ENCODE data around the gene EVA1A.

DNA sequence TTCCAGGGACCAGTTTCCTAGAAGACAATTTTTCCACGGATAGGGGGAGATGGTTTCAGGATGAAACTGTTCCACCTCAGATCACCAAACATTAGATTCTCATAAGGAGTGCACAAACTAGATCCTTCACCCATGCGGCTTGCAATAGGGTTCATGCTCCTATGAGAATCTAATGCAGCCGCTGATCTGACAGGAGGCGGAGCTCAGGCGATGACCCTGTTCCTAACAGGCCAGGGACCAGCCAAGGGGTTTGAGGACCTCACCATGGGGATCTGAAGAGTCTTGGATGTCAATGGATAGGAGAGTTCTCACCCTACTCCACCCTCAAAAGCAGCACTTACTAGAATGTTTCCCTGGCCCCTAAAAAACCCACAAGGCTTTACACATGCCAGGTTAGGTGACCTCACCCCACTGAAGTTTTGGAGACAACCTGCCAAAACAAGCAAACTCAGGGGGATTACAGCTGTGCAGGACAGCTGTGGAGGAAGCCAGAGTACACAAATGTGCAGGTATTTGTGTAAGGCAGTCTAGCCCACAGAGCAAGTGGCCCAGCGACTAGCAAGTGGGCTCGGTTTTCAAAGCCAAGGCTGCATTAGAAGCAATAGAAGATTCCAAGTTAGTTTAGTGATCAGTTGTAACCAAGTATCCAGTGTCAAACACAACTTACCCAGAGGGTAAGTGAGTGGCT, 3.9 kb downstream of the EVA1A start:
- TF ChIP-seq, protein P1, sequence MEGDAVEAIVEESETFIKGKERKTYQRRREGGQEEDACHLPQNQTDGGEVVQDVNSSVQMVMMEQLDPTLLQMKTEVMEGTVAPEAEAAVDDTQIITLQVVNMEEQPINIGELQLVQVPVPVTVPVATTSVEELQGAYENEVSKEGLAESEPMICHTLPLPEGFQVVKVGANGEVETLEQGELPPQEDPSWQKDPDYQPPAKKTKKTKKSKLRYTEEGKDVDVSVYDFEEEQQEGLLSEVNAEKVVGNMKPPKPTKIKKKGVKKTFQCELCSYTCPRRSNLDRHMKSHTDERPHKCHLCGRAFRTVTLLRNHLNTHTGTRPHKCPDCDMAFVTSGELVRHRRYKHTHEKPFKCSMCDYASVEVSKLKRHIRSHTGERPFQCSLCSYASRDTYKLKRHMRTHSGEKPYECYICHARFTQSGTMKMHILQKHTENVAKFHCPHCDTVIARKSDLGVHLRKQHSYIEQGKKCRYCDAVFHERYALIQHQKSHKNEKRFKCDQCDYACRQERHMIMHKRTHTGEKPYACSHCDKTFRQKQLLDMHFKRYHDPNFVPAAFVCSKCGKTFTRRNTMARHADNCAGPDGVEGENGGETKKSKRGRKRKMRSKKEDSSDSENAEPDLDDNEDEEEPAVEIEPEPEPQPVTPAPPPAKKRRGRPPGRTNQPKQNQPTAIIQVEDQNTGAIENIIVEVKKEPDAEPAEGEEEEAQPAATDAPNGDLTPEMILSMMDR (IDR thresholded peaks at IDR 0.05), result no peak
- TF ChIP-seq EP300 (IDR thresholded peaks at IDR 0.05) (no peak), POLR2A (IDR thresholded peaks at IDR 0.05) (no peak)

Data from tibial nerve (tissue), 4 donors.